Spleen (tissue), 7 donors: ENCODE measurements around the gene GOLGA8J.

Experiments
- CTCF ChIP-seq, 11 experiments: fragments of 200-600 bp in 7 of 11; fragments of 450-650 bp in 4 of 11; sonication (generic) in 4 of 11; IDR thresholded peaks in 8 of 11; conservative IDR thresholded peaks in 3 of 11; 1 replicate in 7 of 11; 2 replicates in 4 of 11; pipeline versions ENCODE4 v1.4.0 to v1.8.0; 2016 to 2021; ENCODE audit warnings: antibody characterized with exemption in 11 of 11, inconsistent platforms in 4 of 11, mild to moderate bottlenecking in 1 of 11
- POLR2A ChIP-seq, 3 donors: fragments of 450-650 bp; IDR thresholded peaks; one replicate each; pipeline ENCODE4 v1.5.1; 2017; ENCODE audit warnings: antibody characterized with exemption in 3 of 3, mild to moderate bottlenecking in 1 of 3
- POLR2AphosphoS5 ChIP-seq, 3 donors: sonication (generic); formaldehyde crosslinking; IDR thresholded peaks; one replicate each; pipeline ENCODE4 v1.5.1; 2017; ENCODE audit warnings: antibody characterized with exemption in 3 of 3
- donor health status: DM: no; HTN: no; CAD: no; lungs with moderate emphysema.
- donor health status: DM: no; HTN: no; CAD: no.
- donor health status: DM: no; HTN: no; CAD: no.

- TF ChIP-seq POLR2A (IDR thresholded peaks at IDR 0.05) (no peak), CTCF (IDR thresholded peaks at IDR 0.05 in 8 of 11, conservative IDR thresholded peaks at IDR 0.05 in 3 of 11) (no peak), POLR2AphosphoS5 (IDR thresholded peaks at IDR 0.05) (no peak)
Measured at GRCh38 chr15:30036036-30036703, 46.6 kb upstream of the GOLGA8J start.
